Measurements from ENCODE around the gene CASP10. TPM values are rescaled to one million over a fixed set of nuclear protein-coding genes. Genes with fewer than 3 reads are reported as not detected.

CASP10 gene
- total and polyA plus RNA-seq, 2 of the 4 experiments (the other 2 are of a cell fraction): 0.12 to 0.90 TPM

GRCh38 chr2:201194097-201194496 lies 11.2 kb downstream of the CASP10 start:
- Histone ChIP-seq H4K91ac (ENCODE audit: insufficient read depth, low read depth, low read length) (no peak overlapping the region), H3K4ac (ENCODE audit: low read depth, low read length) (no peak overlapping the region), H2AK5ac (ENCODE audit: low read depth, low read length) (no peak overlapping the region), H3K79me1 (ENCODE audit: low read depth in 1 of 2, low read length in 2 of 2) (no peaks in the 10 kb centered on the region), H3K9me3 (ENCODE audit: control insufficient read depth, insufficient read depth, low read length) (no peaks in the 10 kb centered on the region), H3K23ac (ENCODE audit: low read depth, low read length) (no peak overlapping the region), H3K9me1 (ENCODE audit: insufficient read depth, low read length) (no peaks in the 10 kb centered on the region), H3K36me3 (ENCODE audit: control insufficient read depth, insufficient read depth, low read length) (no peaks in the 10 kb centered on the region), H4K8ac (ENCODE audit: low read depth in 2 of 2, low read length in 2 of 2) (no peak overlapping the region), H3K4me2 (ENCODE audit: low read depth, low read length) (no peak overlapping the region), H3K4me1 (ENCODE audit: control insufficient read depth, insufficient read depth, low read length) (no peaks in the 10 kb centered on the region), H3K14ac (replicated peaks; ENCODE audit: low read depth, low read length) (no peak overlapping the region), H3K56ac (ENCODE audit: extremely low read depth, insufficient read depth, low read length) (no peak overlapping the region), H3K27ac (ENCODE audit: insufficient read depth, low read length) (no peak overlapping the region), H3K4me3 (ENCODE audit: insufficient read depth, low read depth, low read length) (no peak overlapping the region), H2AK9ac (replicated peaks; ENCODE audit: low read depth, low read length, poor library complexity) (no peak overlapping the region), H4K5ac (ENCODE audit: low read depth, low read length) (no peak overlapping the region), H2BK15ac (ENCODE audit: low read depth, low read length) (no peak overlapping the region), H2BK20ac (ENCODE audit: low read depth, low read length) (no peak overlapping the region), H3K18ac (ENCODE audit: low read depth, low read length) (no peak overlapping the region), H3K9ac (ENCODE audit: low read depth, low read length) (no peak overlapping the region), H2BK120ac (ENCODE audit: low read depth, low read length) (no peak overlapping the region), H2BK5ac (ENCODE audit: low read depth, low read length, poor library complexity, severe bottlenecking) (no peak overlapping the region), H3K27me3 (ENCODE audit: control insufficient read depth, insufficient read depth, low read length) (peaks cover 6% of the 10 kb centered on the region; the same call in 1 of the 2 replicates), H2AFZ (replicated peaks; ENCODE audit: low read length, poor library complexity) (no peak overlapping the region), H4K20me1 (ENCODE audit: insufficient read depth, low read length) (no peaks in the 10 kb centered on the region)
- no peak for ATAC-seq (ENCODE audit: low read depth)
- POLR2A ChIA-PET (ENCODE audit: unreplicated experiment): no interaction called here
- no TSS peak for BruUV-seq (replicated peaks)
- CTCF ChIA-PET: interaction anchor here (1.2 to 1.6 kb wide), 2 partner anchors 16 to 38 kb away, joined by 3 to 6 read pairs; no protein-coding TSS in a partner anchor
- TF ChIP-seq FOS (IDR thresholded peaks at IDR 0.05; ENCODE audit: low read depth, low read length): no peak
- TF ChIP-seq NFE2L2 (IDR thresholded peaks at IDR 0.05; ENCODE audit: low read depth, low read length): no peak
- TF ChIP-seq CHD1 (IDR thresholded peaks at IDR 0.05; ENCODE audit: low read depth, low read length): no peak
- no peak for TF ChIP-seq RCOR1 (IDR thresholded peaks at IDR 0.05; ENCODE audit: insufficient replicate concordance, low read length)
- TF ChIP-seq USF2 (IDR thresholded peaks at IDR 0.05; ENCODE audit: low read depth, low read length): no peak
- TF ChIP-seq BHLHE40 (IDR thresholded peaks at IDR 0.05; ENCODE audit: low read depth, low read length): no peak
- TF ChIP-seq POLR2A (IDR thresholded peaks at IDR 0.05; ENCODE audit: low read depth, low read length): no peak
- no peak for TF ChIP-seq RAD21 (IDR thresholded peaks at IDR 0.05; ENCODE audit: low read length)
- TF ChIP-seq, protein P1, sequence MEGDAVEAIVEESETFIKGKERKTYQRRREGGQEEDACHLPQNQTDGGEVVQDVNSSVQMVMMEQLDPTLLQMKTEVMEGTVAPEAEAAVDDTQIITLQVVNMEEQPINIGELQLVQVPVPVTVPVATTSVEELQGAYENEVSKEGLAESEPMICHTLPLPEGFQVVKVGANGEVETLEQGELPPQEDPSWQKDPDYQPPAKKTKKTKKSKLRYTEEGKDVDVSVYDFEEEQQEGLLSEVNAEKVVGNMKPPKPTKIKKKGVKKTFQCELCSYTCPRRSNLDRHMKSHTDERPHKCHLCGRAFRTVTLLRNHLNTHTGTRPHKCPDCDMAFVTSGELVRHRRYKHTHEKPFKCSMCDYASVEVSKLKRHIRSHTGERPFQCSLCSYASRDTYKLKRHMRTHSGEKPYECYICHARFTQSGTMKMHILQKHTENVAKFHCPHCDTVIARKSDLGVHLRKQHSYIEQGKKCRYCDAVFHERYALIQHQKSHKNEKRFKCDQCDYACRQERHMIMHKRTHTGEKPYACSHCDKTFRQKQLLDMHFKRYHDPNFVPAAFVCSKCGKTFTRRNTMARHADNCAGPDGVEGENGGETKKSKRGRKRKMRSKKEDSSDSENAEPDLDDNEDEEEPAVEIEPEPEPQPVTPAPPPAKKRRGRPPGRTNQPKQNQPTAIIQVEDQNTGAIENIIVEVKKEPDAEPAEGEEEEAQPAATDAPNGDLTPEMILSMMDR (conservative IDR thresholded peaks at IDR 0.05; ENCODE audit: low read depth, low read length): no peak
- TF ChIP-seq SMC3 (IDR thresholded peaks at IDR 0.05; ENCODE audit: low read depth, low read length): no peak
- TF ChIP-seq RFX5 (IDR thresholded peaks at IDR 0.05; ENCODE audit: low read depth, low read length): no peak
- TF ChIP-seq MXI1 (IDR thresholded peaks at IDR 0.05; ENCODE audit: borderline replicate concordance, low read depth, low read length): no peak
- no peak for TF ChIP-seq MAFK (IDR thresholded peaks at IDR 0.05; ENCODE audit: low read depth, low read length)
- TF ChIP-seq MAZ (IDR thresholded peaks at IDR 0.05; ENCODE audit: borderline replicate concordance, low read depth, low read length): no peak
- TF ChIP-seq CEBPB (IDR thresholded peaks at IDR 0.05; ENCODE audit: low read depth, low read length): no peak
- TF ChIP-seq, protein P2, sequence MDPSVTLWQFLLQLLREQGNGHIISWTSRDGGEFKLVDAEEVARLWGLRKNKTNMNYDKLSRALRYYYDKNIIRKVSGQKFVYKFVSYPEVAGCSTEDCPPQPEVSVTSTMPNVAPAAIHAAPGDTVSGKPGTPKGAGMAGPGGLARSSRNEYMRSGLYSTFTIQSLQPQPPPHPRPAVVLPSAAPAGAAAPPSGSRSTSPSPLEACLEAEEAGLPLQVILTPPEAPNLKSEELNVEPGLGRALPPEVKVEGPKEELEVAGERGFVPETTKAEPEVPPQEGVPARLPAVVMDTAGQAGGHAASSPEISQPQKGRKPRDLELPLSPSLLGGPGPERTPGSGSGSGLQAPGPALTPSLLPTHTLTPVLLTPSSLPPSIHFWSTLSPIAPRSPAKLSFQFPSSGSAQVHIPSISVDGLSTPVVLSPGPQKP (IDR thresholded peaks at IDR 0.05; ENCODE audit: borderline replicate concordance, low read depth, low read length): no peak
- WGBS, 2 experiments (ENCODE audit: extremely low coverage in 2 of 2, insufficient read length in 1 of 2): no CpG with 5 or more reads among the region's 3 CpGs
- intact Hi-C loops (cut with micrococcal nuclease) (no loop called here), dilution Hi-C loops (cut with HindIII; ENCODE audit: low sequenced_read_pairs, unreplicated experiment) (no loop called here), in situ Hi-C loops (cut with MboI; ENCODE audit: low sequenced_read_pairs) (no loop called here)
- DNase-seq: no peak

Data from IMR-90 (cell line).